Measurements from ENCODE around the gene RAP1GAP2. TPM values are rescaled to one million over a fixed set of nuclear protein-coding genes. Genes with fewer than 3 reads are reported as not detected.

Gene RAP1GAP2
- total and polyA plus RNA-seq, 2 of the 8 experiments (the other 6 are each of a cell fraction or from before 2014, with no cell fraction given) = 24.0 to 63.8 TPM

DNA sequence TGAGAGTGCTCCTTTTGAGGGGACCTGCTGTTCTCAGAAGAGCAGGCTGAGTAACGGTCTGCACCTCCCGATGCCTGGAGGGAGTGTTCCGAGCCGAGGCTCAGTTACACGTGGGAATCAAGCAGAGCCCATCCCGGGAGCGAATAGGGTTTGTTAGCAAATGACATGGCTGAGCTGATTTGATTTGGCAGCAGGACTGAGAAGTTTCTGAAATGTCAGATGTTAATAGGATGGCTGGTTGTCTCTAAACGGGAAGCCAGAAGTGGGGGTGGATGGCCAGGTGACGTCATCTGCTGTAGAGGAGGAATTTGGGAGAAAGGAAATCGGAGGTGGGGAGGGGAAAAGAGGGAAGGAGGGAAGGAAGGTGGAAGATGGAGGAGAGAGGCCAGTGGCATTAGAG lies 128.0 kb downstream of the RAP1GAP2 start (continued):
- TF ChIP-seq GABPA (IDR thresholded peaks at IDR 0.05; ENCODE audit: borderline replicate concordance, insufficient read depth, low read length) = no peak
- no peak for TF ChIP-seq SP4 (IDR thresholded peaks at IDR 0.05; ENCODE audit: low read length)
- no peak for TF ChIP-seq SIN3A (conservative IDR thresholded peaks at IDR 0.05 in 1 of 2, IDR thresholded peaks at IDR 0.05 in 1 of 2; ENCODE audit: low read depth in 1 of 2, low read length in 2 of 2)
